ENCODE data around the gene TNK1. TPM values are rescaled to one million over a fixed set of nuclear protein-coding genes. Genes with fewer than 3 reads are reported as not detected.

TNK1 gene
- total RNA-seq, 1 experiment from 2014 or later = not detected

- no peak for DNase-seq
- no peak overlapping the region for H3K4me3 ChIP-seq
- H3K9me3 ChIP-seq = no peaks in the 10 kb centered on the region
- no peaks in the 10 kb centered on the region for H3K27me3 ChIP-seq
- no peaks in the 10 kb centered on the region for H3K36me3 ChIP-seq
Measured at GRCh38 chr17:7417056-7417655, 36.3 kb downstream of the TNK1 start.

- H3K4me3 ChIP-seq = no peak overlapping the region
- no peaks in the 10 kb centered on the region for H3K27me3 ChIP-seq
Measured at GRCh38 chr17:7418472-7419152, 37.7 kb downstream of the TNK1 start.

DNA sequence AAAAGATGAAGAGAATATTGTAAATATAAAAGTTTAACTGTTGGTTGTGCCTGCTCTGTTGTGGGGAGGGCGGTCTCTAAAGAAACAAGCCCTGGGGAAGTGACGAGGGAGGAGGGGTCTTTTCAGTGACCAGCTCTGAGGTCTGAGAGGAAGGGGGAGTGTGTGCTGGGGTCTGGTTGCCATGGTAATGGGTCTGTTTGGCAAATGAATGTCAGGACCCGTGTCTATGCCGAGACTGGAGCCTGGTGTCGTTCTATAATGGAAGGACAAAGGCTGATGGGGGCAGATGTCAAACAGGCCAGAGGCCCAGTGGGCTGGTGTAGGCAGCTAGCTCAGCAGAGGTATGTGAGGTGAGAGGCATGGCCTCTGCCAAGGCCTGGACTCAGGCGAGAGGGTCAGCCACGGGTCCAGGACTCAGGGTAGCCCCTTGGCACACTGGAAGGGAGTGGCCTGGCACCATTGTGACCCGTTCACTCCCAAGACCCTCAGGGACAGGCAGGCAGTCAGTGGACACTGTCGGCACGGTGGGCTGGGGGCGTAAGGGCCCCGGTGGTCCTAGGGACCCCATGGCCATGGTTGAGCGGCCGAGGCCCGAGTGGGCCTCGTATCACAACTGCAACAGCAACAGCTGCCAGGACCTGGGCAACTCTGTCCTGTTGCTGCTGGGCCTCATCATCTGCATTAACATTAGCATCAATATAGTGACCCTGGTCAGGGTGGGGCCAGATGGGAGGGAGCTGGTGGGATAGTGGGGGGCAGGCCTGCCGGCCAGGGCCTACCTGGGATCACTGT is 39.1 kb downstream of the TNK1 start, which contains the start of gene SPEM1:
Gene SPEM1 (plus strand): TSS at position 506 of the 792 bp plus-strand sequence. CDS start 61 bp downstream, at position 567.
- Histone ChIP-seq H3K27me3 (no peaks in the 10 kb centered on the region), H3K36me3 (no peaks in the 10 kb centered on the region), H3K4me3 (no peak within 1 kb of the TSS), H3K9me3 (no peaks in the 10 kb centered on the region)
- no peak for DNase-seq

More at GRCh38 chr17:7418472-7419152, 37.7 kb downstream of the TNK1 start:
- DNase-seq = no peak
- Histone ChIP-seq H3K9me3 (no peaks in the 10 kb centered on the region), H3K36me3 (no peaks in the 10 kb centered on the region)

DNA sequence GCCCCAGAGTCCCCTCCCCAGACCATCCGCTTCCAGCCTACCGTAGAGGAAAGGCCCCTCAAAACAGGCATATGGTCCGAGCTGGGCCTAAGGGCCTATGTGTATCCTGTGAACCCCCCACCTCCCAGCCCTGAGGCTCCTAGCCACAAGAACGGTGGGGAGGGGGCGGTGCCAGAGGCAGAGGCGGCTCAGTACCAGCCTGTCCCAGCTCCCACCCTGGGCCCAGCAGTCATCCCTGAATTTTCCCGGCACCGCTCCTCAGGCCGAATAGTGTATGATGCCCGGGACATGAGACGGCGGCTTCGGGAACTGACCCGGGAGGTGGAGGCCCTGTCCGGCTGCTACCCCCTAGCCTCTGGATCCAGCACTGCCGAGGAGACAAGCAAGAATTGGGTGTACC is 40.3 kb downstream of the TNK1 start:
- no peaks in the 10 kb centered on the region for H3K36me3 ChIP-seq
- H3K4me3 ChIP-seq = no peak overlapping the region
- H3K27me3 ChIP-seq = no peaks in the 10 kb centered on the region
- H3K9me3 ChIP-seq = no peaks in the 10 kb centered on the region
- no peak for DNase-seq

GRCh38 chr17:7423679-7424078 is 42.8 kb downstream of the TNK1 start:
- DNase-seq = no peak
- no peaks in the 10 kb centered on the region for H3K36me3 ChIP-seq

GRCh38 chr17:7425316-7425715 is 44.4 kb downstream of the TNK1 start, which contains the start of gene SPEM2:
TSS of gene SPEM2 (plus strand) at chr17:7425616. CDS start at chr17:7425689, 73 bp downstream.
- Histone ChIP-seq H3K27me3 (no peaks in the 10 kb centered on the region), H3K4me3 (no peak within 1 kb of the TSS), H3K36me3 (no peaks in the 10 kb centered on the region), H3K9me3 (no peaks in the 10 kb centered on the region)
- no peak for DNase-seq

More at GRCh38 chr17:7423679-7424078, 42.8 kb downstream of the TNK1 start:
- Histone ChIP-seq H3K4me3 (no peak overlapping the region), H3K9me3 (no peaks in the 10 kb centered on the region), H3K27me3 (no peaks in the 10 kb centered on the region)

DNA sequence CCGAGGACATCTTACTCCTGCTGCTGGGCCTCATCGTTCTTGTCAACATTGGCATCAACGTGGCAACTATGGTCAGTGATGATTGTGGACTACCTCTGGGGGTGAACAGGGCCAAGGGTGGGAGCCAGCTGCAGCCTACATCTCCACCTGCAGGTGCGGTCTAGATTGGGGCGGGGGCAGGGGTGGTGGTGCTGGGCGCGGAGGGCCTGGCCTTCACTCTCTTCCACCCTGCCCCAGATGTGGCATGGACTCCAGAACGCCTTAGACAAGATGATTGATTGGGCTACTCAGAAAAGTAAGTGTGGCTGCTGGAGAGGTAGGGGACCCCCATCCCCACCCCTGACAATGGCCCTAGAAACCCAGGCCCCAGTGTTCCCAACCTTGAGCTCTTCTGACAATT is 44.9 kb downstream of the TNK1 start:
- H3K4me3 ChIP-seq = no peak overlapping the region
- H3K36me3 ChIP-seq = no peaks in the 10 kb centered on the region
- no peaks in the 10 kb centered on the region for H3K27me3 ChIP-seq
- no peaks in the 10 kb centered on the region for H3K9me3 ChIP-seq
- no peak for DNase-seq

- DNase-seq = no peak
- H3K27me3 ChIP-seq = no peaks in the 10 kb centered on the region
- H3K9me3 ChIP-seq = no peaks in the 10 kb centered on the region
- H3K36me3 ChIP-seq = no peaks in the 10 kb centered on the region
- no peak overlapping the region for H3K4me3 ChIP-seq
Measured at GRCh38 chr17:7426203-7426863, 45.4 kb downstream of the TNK1 start.

GRCh38 chr17:7426896-7427489 is 46.1 kb downstream of the TNK1 start:
- Histone ChIP-seq H3K4me3 (no peak overlapping the region), H3K36me3 (no peaks in the 10 kb centered on the region), H3K9me3 (no peaks in the 10 kb centered on the region), H3K27me3 (no peaks in the 10 kb centered on the region)
- DNase-seq = no peak

DNA sequence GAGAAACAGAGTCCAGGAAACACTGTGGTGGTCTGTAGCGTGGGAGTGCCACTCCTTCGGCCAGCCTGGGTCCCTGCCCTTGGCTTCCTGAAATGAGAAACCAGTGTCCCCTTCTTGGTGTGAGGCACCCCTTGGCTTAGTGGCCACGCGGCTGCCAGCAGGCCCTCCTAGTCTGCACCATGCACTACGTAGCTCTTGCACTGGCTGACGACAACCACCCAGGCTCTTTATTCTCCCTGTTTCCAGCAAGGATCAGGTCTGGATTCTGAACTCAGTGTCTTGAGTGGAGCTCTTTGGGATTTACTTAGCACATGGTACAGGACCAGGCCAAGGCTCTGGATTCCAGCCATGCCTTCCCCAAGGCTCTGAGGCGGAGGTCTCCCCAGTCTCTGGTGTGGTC is 46.7 kb downstream of the TNK1 start:
- H3K36me3 ChIP-seq = no peaks in the 10 kb centered on the region
- no peak for DNase-seq

GRCh38 chr17:7428557-7428956 is 47.7 kb downstream of the TNK1 start, which contains the start of gene SPEM3:
TSS of gene SPEM3 (plus strand) at chr17:7428857. CDS start at chr17:7428903, 46 bp downstream.
- Histone ChIP-seq H3K27me3 (no peaks in the 10 kb centered on the region), H3K4me3 (no peak within 1 kb of the TSS), H3K9me3 (no peaks in the 10 kb centered on the region), H3K36me3 (no peaks in the 10 kb centered on the region)
- no peak for DNase-seq

More for the DNA sequence above, 46.7 kb downstream of the TNK1 start:
- no peak overlapping the region for H3K4me3 ChIP-seq
- H3K27me3 ChIP-seq = no peaks in the 10 kb centered on the region
- H3K9me3 ChIP-seq = no peaks in the 10 kb centered on the region

DNA sequence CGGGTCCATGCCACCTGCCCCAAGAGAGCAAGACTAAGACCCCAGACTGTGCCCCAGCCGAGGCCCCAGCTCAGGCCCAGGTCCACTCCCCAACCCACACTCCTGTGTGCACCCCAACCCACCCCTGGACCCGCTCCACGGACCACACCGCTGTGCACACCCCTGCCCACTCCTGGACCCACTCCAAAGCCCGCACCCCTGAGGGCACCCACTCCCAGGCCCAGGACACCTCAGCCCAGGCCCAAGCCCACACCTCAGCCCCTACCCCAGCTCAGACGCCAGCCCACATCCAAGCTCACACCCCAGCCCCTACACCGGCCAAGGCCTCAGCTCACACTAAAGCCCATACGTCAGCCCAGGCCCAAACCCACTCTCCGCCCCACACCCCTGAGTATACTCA is 48.8 kb downstream of the TNK1 start:
- H3K36me3 ChIP-seq = no peaks in the 10 kb centered on the region
- no peak overlapping the region for H3K4me3 ChIP-seq
- H3K27me3 ChIP-seq = no peaks in the 10 kb centered on the region
- DNase-seq = no peak
- H3K9me3 ChIP-seq = no peaks in the 10 kb centered on the region

GRCh38 chr17:7431231-7431630 is 50.3 kb downstream of the TNK1 start:
- H3K36me3 ChIP-seq = no peaks in the 10 kb centered on the region
- no peaks in the 10 kb centered on the region for H3K27me3 ChIP-seq
- no peak overlapping the region for H3K4me3 ChIP-seq
- DNase-seq = no peak
- no peaks in the 10 kb centered on the region for H3K9me3 ChIP-seq

DNA sequence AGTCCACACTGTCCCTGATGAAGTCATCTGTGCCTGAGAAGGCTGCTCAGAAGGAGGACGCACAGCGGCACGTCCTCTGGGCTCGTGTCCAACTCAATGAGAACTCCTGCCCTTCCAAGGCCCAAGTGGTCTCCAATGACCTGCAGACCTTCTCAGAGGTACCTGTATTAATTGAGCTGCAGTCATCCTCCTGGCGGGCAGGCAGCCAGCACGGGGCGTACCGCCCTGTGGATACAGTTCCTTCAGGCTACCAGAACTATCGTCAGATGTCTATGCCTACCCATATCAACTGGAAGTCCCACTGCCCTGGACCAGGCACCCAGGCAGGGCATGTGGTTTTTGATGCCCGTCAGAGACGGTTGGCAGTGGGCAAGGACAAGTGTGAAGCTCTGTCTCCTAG is 51.4 kb downstream of the TNK1 start:
- H3K9me3 ChIP-seq = no peaks in the 10 kb centered on the region
- no peaks in the 10 kb centered on the region for H3K36me3 ChIP-seq
- DNase-seq = no peak

GRCh38 chr17:7435676-7436555 is 55.0 kb downstream of the TNK1 start:
- Histone ChIP-seq H3K4me3 (0 out of 2 replicates have a peak overlapping the region, but pooled peaks have one; percentile 6), H3K27me3 (no peaks in the 10 kb centered on the region; the same call in 1 of the 2 replicates), H3K36me3 (no peaks in the 10 kb centered on the region), H3K9me3 (no peaks in the 10 kb centered on the region)
- DNase-seq = no peak

More for the DNA sequence above, 51.4 kb downstream of the TNK1 start:
- Histone ChIP-seq H3K4me3 (no peak overlapping the region), H3K27me3 (no peaks in the 10 kb centered on the region)

Measured in MG63 (cell line).